ENCODE results near the gene HERC2.
"Not testable (repeated sequence)": the region's sequence is repeated elsewhere in the genome, so short reads cannot be mapped to it uniquely, and the experiment has no call there.

HERC2 gene

DNA sequence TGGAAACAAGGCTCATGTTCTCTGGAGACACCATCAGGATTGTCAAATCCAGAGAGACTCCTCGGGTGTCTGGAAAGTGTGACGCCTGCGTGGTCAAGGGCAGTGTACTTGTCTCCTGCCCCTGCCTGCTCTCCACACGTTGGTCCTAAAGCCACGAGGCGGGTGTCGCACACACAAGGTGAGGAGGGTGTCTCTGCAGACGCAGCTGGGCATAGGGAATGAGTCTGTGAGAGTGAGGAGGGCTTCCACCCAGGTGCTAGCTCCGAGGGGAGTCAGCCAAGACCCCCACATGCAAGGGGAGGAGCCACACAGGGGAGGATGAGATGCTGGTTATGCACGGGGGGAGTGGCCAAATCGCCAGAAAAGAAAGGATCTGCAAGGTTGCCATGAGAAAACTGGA, 194.9 kb downstream of the HERC2 start:
- TF ChIP-seq CTCF (IDR thresholded peaks at IDR 0.05; ENCODE audit: low read depth, low read length): no peak
- H3K4me3 ChIP-seq (ENCODE audit: low read depth, low read length): no peak overlapping the region

- no peak overlapping the region for H3K4me3 ChIP-seq (ENCODE audit: low read depth, low read length)
- peak; percentile 42; the same call in 1 of the 2 replicates for TF ChIP-seq CTCF (IDR thresholded peaks at IDR 0.05; ENCODE audit: low read depth, low read length)
Measured at GRCh38 chr15:28125673-28126651, 196.0 kb downstream of the HERC2 start.

GRCh38 chr15:28124841-28125240, 197.1 kb downstream of the HERC2 start:
- no peak for TF ChIP-seq CTCF (IDR thresholded peaks at IDR 0.05; ENCODE audit: low read depth, low read length)
- no peak overlapping the region for H3K4me3 ChIP-seq (ENCODE audit: low read depth, low read length)

DNA sequence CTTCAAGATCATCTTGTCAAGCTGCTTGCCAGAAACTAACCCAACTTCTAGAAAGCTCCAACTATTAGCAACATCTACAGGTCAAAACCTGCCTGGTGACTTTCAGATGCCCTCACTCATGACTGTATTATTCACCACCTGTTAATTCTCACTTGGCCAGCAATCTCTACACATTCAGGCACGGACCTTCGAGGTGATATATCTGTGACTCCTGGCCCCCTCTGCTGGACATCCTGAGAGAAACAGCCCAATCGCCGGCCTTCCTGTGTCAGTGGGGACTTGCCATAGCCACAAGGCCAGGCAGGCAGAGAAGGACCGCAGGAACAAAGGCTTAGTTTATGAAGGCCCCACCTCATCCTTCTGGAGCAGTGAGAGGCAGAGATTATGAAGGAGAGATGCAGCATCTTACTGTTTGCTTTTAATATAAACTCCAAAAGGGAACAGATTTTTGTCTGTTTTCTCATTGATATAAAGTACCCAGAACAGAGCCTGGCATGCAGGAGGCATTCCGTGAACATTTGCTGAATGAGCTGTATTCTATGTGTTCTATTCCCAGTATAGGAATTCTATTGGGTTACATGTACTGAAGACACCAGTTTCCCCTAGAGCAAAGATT, 198.5 kb downstream of the HERC2 start:
- peak; percentile 78 for TF ChIP-seq CTCF (IDR thresholded peaks at IDR 0.05; ENCODE audit: low read depth, low read length)
- H3K4me3 ChIP-seq (ENCODE audit: low read depth, low read length): no peak overlapping the region

DNA sequence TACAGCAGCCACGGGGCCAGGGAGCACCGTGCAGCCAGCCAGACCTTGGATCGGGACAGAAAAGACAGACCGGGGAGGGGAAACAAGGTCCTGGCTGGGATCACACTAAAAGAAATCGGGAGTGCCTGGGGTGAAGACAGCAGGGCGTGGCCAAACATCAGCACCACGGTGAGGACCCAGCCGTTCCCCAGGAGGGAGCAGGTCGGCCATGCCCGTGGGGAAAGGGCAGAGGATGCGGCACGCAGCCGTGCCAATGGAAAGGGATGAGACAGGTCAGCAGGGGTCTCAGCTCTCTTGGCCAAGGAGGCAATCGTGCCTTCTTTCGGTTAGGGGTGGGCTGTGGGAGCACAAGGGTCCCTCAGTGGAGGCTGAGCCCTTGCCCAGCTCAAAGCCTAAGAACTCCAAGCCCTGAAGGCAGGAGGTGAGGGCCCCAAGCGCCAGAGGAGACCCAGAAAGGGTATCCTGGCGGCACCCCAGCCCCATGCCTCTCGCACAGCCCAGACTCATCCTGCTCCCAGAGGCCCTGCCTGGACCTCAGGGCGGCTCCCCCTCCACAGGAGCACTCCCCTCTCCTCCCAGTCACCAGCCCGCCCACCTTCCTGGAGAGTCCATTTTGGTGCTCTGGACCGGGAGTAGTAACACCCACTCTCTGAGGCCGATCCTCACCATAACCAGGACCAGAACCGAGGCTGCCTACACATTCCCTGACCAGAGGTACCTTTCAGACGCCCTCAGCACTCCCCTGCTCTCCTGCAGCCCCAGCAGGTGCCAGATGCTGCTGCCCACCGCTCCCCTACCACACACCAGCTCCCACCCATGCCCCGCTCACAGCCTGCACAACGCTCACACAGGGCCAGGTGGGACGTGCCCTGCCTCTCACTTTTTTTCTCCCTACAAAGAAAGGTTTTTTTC, 199.7 kb downstream of the HERC2 start:
- TF ChIP-seq CTCF (IDR thresholded peaks at IDR 0.05; ENCODE audit: low read depth, low read length): no peak
- H3K4me3 ChIP-seq (ENCODE audit: low read depth, low read length): no peak overlapping the region

GRCh38 chr15:28121577-28121976, 200.4 kb downstream of the HERC2 start:
- not testable (repeated sequence) for H3K4me3 ChIP-seq (ENCODE audit: low read depth, low read length)

DNA sequence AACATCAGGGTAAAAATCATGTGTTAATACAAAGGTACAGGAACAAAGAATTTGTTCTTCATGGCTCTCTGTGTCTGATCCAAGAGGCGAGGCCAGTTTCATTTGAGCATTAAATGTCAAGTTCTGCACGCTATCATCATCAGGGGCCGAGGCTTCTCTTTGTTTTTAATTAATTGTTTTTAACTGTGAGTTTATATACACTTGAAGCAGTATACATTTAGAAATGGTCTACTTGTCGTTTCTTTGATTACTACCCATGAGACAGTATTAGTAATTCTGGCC, 201.7 kb downstream of the HERC2 start:
- no peak overlapping the region for H3K4me3 ChIP-seq (ENCODE audit: low read depth, low read length)
- no peak for TF ChIP-seq CTCF (IDR thresholded peaks at IDR 0.05; ENCODE audit: low read depth, low read length)

All from WI38 (cell line).